Chondrocyte (in vitro differentiated cells): ENCODE data around the gene ZNF490. TPM values are rescaled to one million over a fixed set of nuclear protein-coding genes. Genes with fewer than 3 reads are reported as not detected.
A peak's percentile ranks its signal among the peaks of the same experiment; 100 is the strongest.

Experiments used
- DNase-seq: peaks from one replicate; pipeline ENCODE4 v3.0.0; 2021; ENCODE audit warnings: mixed read lengths, low spot score
- H3K27ac Mint-ChIP-seq: one replicate; pipeline ENCODE4 v1.8.0; 2021; ENCODE audit warnings: mild to moderate bottlenecking, moderate library complexity, mixed read lengths; ENCODE audit not compliant: unreplicated experiment
- H3K27me3 Mint-ChIP-seq: 2 replicates; pipeline ENCODE4 v1.8.0; 2021; ENCODE audit warnings: low read depth, mixed read lengths
- H3K36me3 Mint-ChIP-seq: 2 replicates; pipeline ENCODE4 v1.8.0; 2021; ENCODE audit warnings: low read depth, mixed read lengths
- H3K4me1 Mint-ChIP-seq: 2 replicates; pipeline ENCODE4 v1.8.0; 2021; ENCODE audit warnings: low read depth, mild to moderate bottlenecking, mixed read lengths
- H3K4me3 Mint-ChIP-seq: one replicate; pipeline ENCODE4 v1.8.0; 2021; ENCODE audit warnings: mild to moderate bottlenecking, moderate library complexity, mixed read lengths; ENCODE audit not compliant: unreplicated experiment
- H3K9me3 Mint-ChIP-seq: 2 replicates; pipeline ENCODE4 v1.8.0; 2021; ENCODE audit warnings: low read depth, mixed read lengths
- CTCF ChIP-seq: fragments of 200-600 bp; sonication (generic); IDR thresholded peaks from 2 replicates; pipeline ENCODE4 v1.5.0; 2021; ENCODE audit warnings: antibody characterized with exemption, mild to moderate bottlenecking, moderate library complexity
- total RNA-seq: library from RNA; stranded (reverse); gene quantifications from 3 replicates; pipeline ENCODE4 v1.2.1, GENCODE V29; 2021

The ZNF490 gene
- total RNA-seq, 1 donor from 2014 or later = 6.7 TPM

GRCh38 chr19:12617646-12618045 is 7.0 kb upstream of the ZNF490 start:
- Mint-ChIP-seq H3K4me1 (peaks cover 27% of the 10 kb centered on the region), H3K27me3 (no peaks in the 10 kb centered on the region), H3K36me3 (peaks cover 12% of the 10 kb centered on the region), H3K4me3 (no peak overlapping the region), H3K27ac (peak overlapping the region; percentile 41), H3K9me3 (no peaks in the 10 kb centered on the region)
- no peak for TF ChIP-seq CTCF
- DNase-seq = no peak

GRCh38 chr19:12611361-12611699 is 717 bp upstream of the ZNF490 start:
- no peaks in the 10 kb centered on the region for H3K27me3 Mint-ChIP-seq
- H3K4me3 Mint-ChIP-seq = peak overlapping the region; percentile 99
- peaks cover 26% of the 10 kb centered on the region for H3K4me1 Mint-ChIP-seq
- peaks cover 9% of the 10 kb centered on the region for H3K36me3 Mint-ChIP-seq
- DNase-seq = no peak
- H3K9me3 Mint-ChIP-seq = no peaks in the 10 kb centered on the region
- TF ChIP-seq CTCF = no peak
- H3K27ac Mint-ChIP-seq = peak overlapping the region; percentile 100

- Mint-ChIP-seq H3K27ac (no peak overlapping the region), H3K4me3 (no peak overlapping the region), H3K4me1 (peaks cover 10% of the 10 kb centered on the region), H3K27me3 (no peaks in the 10 kb centered on the region), H3K9me3 (no peaks in the 10 kb centered on the region), H3K36me3 (peaks cover under 1% of the 10 kb centered on the region)
- no peak for DNase-seq
- TF ChIP-seq CTCF = no peak
Measured at GRCh38 chr19:12607631-12608030, 3.0 kb downstream of the ZNF490 start.

GRCh38 chr19:12606796-12607195 is 3.8 kb downstream of the ZNF490 start:
- H3K9me3 Mint-ChIP-seq = no peaks in the 10 kb centered on the region
- TF ChIP-seq CTCF = no peak
- H3K4me3 Mint-ChIP-seq = no peak overlapping the region
- peaks cover 10% of the 10 kb centered on the region for H3K4me1 Mint-ChIP-seq
- H3K36me3 Mint-ChIP-seq = no peaks in the 10 kb centered on the region
- DNase-seq = no peak
- H3K27ac Mint-ChIP-seq = no peak overlapping the region
- no peaks in the 10 kb centered on the region for H3K27me3 Mint-ChIP-seq

GRCh38 chr19:12603714-12604113 is 6.9 kb downstream of the ZNF490 start:
- TF ChIP-seq CTCF = no peak
- Mint-ChIP-seq H3K27me3 (no peaks in the 10 kb centered on the region), H3K9me3 (no peaks in the 10 kb centered on the region), H3K36me3 (no peaks in the 10 kb centered on the region), H3K27ac (no peak overlapping the region), H3K4me3 (no peak overlapping the region), H3K4me1 (no peaks in the 10 kb centered on the region)
- DNase-seq = no peak
